WTC11 (cell line): Measurements from ENCODE around the gene ZNF688. TPM values are rescaled to one million over a fixed set of nuclear protein-coding genes. Genes with fewer than 3 reads are reported as not detected.

ENCODE experiments used
- AFF4 ChIP-seq: sonication (generic); formaldehyde crosslinking; IDR thresholded peaks from 2 replicates; pipeline ENCODE4 v1.8.1; 2023; ENCODE audit warnings: mild to moderate bottlenecking, missing genetic modification reagents, borderline replicate concordance
- ARID4B ChIP-seq: sonication (generic); formaldehyde crosslinking; IDR thresholded peaks from 2 replicates; pipeline ENCODE4 v1.8.0; 2023; ENCODE audit warnings: missing genetic modification reagents, mild to moderate bottlenecking, borderline replicate concordance
- ATF2 ChIP-seq: sonication (generic); formaldehyde crosslinking; IDR thresholded peaks from 2 replicates; pipeline ENCODE4 v1.8.1; 2022; ENCODE audit warnings: low read depth, missing genetic modification reagents, borderline replicate concordance
- CREM ChIP-seq: sonication (generic); formaldehyde crosslinking; IDR thresholded peaks from 2 replicates; pipeline ENCODE4 v1.8.1; 2022; ENCODE audit warnings: mild to moderate bottlenecking, missing genetic modification reagents, moderate library complexity
- E2F1 ChIP-seq: sonication (generic); formaldehyde crosslinking; IDR thresholded peaks from 2 replicates; pipeline ENCODE4 v1.8.0; 2022; ENCODE audit warnings: mild to moderate bottlenecking, missing genetic modification reagents
- FOXK1 ChIP-seq: sonication (generic); formaldehyde crosslinking; IDR thresholded peaks from 2 replicates; pipeline ENCODE4 v1.8.0; 2022; ENCODE audit warnings: mild to moderate bottlenecking, moderate library complexity, missing genetic modification reagents
- GABPB1 ChIP-seq: sonication (generic); formaldehyde crosslinking; IDR thresholded peaks from 2 replicates; pipeline ENCODE4 v1.8.1; 2023; ENCODE audit warnings: mild to moderate bottlenecking, missing genetic modification reagents
- IRF1 ChIP-seq: sonication (generic); formaldehyde crosslinking; IDR thresholded peaks from 2 replicates; pipeline ENCODE4 v1.8.0; 2023; ENCODE audit warnings: missing genetic modification reagents
- KAT7 ChIP-seq: sonication (generic); formaldehyde crosslinking; IDR thresholded peaks from 2 replicates; pipeline ENCODE4 v1.8.1; 2023; ENCODE audit warnings: missing genetic modification reagents, mild to moderate bottlenecking, borderline replicate concordance
- MLX ChIP-seq: sonication (generic); formaldehyde crosslinking; IDR thresholded peaks from 2 replicates; pipeline ENCODE4 v1.8.1; 2023; ENCODE audit warnings: mild to moderate bottlenecking, missing genetic modification reagents, moderate library complexity
- NFYB ChIP-seq: sonication (generic); formaldehyde crosslinking; conservative IDR thresholded peaks from 2 replicates; pipeline ENCODE4 v1.8.0; 2022; ENCODE audit warnings: low read depth, missing genetic modification reagents
- PREB ChIP-seq: sonication (generic); formaldehyde crosslinking; IDR thresholded peaks from 2 replicates; pipeline ENCODE4 v1.8.1; 2022; ENCODE audit warnings: mild to moderate bottlenecking, missing genetic modification reagents, moderate library complexity, borderline replicate concordance
- PRRX2 ChIP-seq: fragments of 250-450 bp; sonication (Bioruptor Pico); IDR thresholded peaks from 2 replicates; pipeline ENCODE4 v1.8.0; 2021; ENCODE audit warnings: mild to moderate bottlenecking
- STAT6 ChIP-seq: sonication (generic); formaldehyde crosslinking; conservative IDR thresholded peaks from 2 replicates; pipeline ENCODE4 v1.8.1; 2023; ENCODE audit warnings: mild to moderate bottlenecking, low read depth, missing genetic modification reagents, moderate library complexity
- TP53 ChIP-seq: sonication (generic); formaldehyde crosslinking; IDR thresholded peaks from 2 replicates; pipeline ENCODE4 v1.8.1; 2023; ENCODE audit warnings: mild to moderate bottlenecking, missing genetic modification reagents
- USF1 ChIP-seq: sonication (generic); formaldehyde crosslinking; IDR thresholded peaks from 2 replicates; pipeline ENCODE4 v1.8.0; 2022; ENCODE audit warnings: mild to moderate bottlenecking, missing genetic modification reagents
- USF2 ChIP-seq: sonication (generic); formaldehyde crosslinking; IDR thresholded peaks from 2 replicates; pipeline ENCODE4 v1.8.1; 2023; ENCODE audit warnings: mild to moderate bottlenecking, missing genetic modification reagents, moderate library complexity
- ZMAT4 ChIP-seq: fragments of 250-450 bp; sonication (Bioruptor Pico); IDR thresholded peaks from 2 replicates; pipeline ENCODE4 v1.9.0; 2021; ENCODE audit warnings: mild to moderate bottlenecking
- ZNF219 ChIP-seq: sonication (generic); formaldehyde crosslinking; IDR thresholded peaks from 2 replicates; pipeline ENCODE4 v1.8.0; 2023; ENCODE audit warnings: missing genetic modification reagents, mild to moderate bottlenecking, borderline replicate concordance
- ZNF423 ChIP-seq: fragments of 250-450 bp; sonication (Bioruptor Pico); IDR thresholded peaks from 2 replicates; pipeline ENCODE4 v2.1.2; 2022; ENCODE audit warnings: mild to moderate bottlenecking, moderate library complexity
- total RNA-seq: library from RNA; stranded (reverse); gene quantifications from 3 replicates; pipeline ENCODE4 v1.2.3, GENCODE V29; 2021

The ZNF688 gene
- total RNA-seq, 1 experiment from 2014 or later = 4.2 TPM

GRCh38 chr16:30535777-30536190 lies 35.7 kb downstream of the ZNF688 start (continued):
- no peak for TF ChIP-seq ARID4B (CRISPR knock-in tag)
- peak; percentile 79 for TF ChIP-seq USF2 (CRISPR knock-in tag)
- TF ChIP-seq ZNF423 (CRISPR knock-in tag) = no peak
- no peak for TF ChIP-seq IRF1 (CRISPR knock-in tag)
- no peak for TF ChIP-seq ATF2 (CRISPR knock-in tag)
- no peak for TF ChIP-seq STAT6
- TF ChIP-seq ZMAT4 (CRISPR knock-in tag) = no peak
- 0 out of 2 replicates have a peak, but pooled peaks have one; percentile 29 for TF ChIP-seq E2F1 (CRISPR knock-in tag)
- TF ChIP-seq MLX (CRISPR knock-in tag) = no peak
- TF ChIP-seq USF1 (CRISPR knock-in tag) = peak; percentile 78; the same call in 1 of the 2 replicates
- no peak for TF ChIP-seq AFF4 (CRISPR knock-in tag)
- TF ChIP-seq TP53 = no peak
- TF ChIP-seq KAT7 = no peak
- peak; percentile 33; the same call in 1 of the 2 replicates for TF ChIP-seq FOXK1 (CRISPR knock-in tag)
- no peak for TF ChIP-seq CREM (CRISPR knock-in tag)
- TF ChIP-seq PREB = 0 out of 2 replicates have a peak, but pooled peaks have one; percentile 40
- no peak for TF ChIP-seq NFYB (CRISPR knock-in tag)
- TF ChIP-seq ZNF219 (CRISPR knock-in tag) = no peak
- no peak for TF ChIP-seq PRRX2 (CRISPR knock-in tag)
- peak; percentile 79 for TF ChIP-seq GABPB1 (CRISPR knock-in tag)
